ENCODE data around the gene AR.

- TF ChIP-seq, protein P1, sequence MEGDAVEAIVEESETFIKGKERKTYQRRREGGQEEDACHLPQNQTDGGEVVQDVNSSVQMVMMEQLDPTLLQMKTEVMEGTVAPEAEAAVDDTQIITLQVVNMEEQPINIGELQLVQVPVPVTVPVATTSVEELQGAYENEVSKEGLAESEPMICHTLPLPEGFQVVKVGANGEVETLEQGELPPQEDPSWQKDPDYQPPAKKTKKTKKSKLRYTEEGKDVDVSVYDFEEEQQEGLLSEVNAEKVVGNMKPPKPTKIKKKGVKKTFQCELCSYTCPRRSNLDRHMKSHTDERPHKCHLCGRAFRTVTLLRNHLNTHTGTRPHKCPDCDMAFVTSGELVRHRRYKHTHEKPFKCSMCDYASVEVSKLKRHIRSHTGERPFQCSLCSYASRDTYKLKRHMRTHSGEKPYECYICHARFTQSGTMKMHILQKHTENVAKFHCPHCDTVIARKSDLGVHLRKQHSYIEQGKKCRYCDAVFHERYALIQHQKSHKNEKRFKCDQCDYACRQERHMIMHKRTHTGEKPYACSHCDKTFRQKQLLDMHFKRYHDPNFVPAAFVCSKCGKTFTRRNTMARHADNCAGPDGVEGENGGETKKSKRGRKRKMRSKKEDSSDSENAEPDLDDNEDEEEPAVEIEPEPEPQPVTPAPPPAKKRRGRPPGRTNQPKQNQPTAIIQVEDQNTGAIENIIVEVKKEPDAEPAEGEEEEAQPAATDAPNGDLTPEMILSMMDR (IDR thresholded peaks at IDR 0.05): no peak
- no peak for TF ChIP-seq EZH2 (IDR thresholded peaks at IDR 0.05; ENCODE audit: borderline replicate concordance, insufficient read depth, low read depth, low read length, poor library complexity, severe bottlenecking)
Observed at GRCh38 chrX:67610282-67610681, 66.5 kb downstream of the AR start.

Measured in B cell (primary cell).